PFSK-1 (cell line): ENCODE measurements around the gene FAM199X.

Experiments used
- FOXP2 ChIP-seq: optimal IDR thresholded peaks from 2 replicates; pipeline ENCODE3; 2011; ENCODE audit warnings: borderline replicate concordance, control low read depth, inconsistent platforms; ENCODE audit not compliant: insufficient read depth; ENCODE audit errors: extremely low read length, extremely low read depth
- POLR2AphosphoS5 ChIP-seq: IDR thresholded peaks from 2 replicates; pipeline ENCODE4 v1.6.1; 2012; ENCODE audit warnings: low read depth, mild to moderate bottlenecking, control low read depth, low read length, moderate library complexity
- SIN3A ChIP-seq: IDR thresholded peaks from 2 replicates; pipeline ENCODE4 v1.6.1; 2012; ENCODE audit warnings: mild to moderate bottlenecking, low read length, moderate library complexity, borderline replicate concordance; ENCODE audit not compliant: insufficient read depth
- TAF1 ChIP-seq: IDR thresholded peaks from 2 replicates; pipeline ENCODE4 v1.6.1; 2012; ENCODE audit warnings: low read length, control low read depth, borderline replicate concordance; ENCODE audit not compliant: insufficient read depth
- TF ChIP-seq, protein P1 (sequence below), 2 experiments: IDR thresholded peaks; 2 replicates each; pipeline versions ENCODE4 v1.6.1 to v1.8.0; 2011 to 2012; ENCODE audit warnings: low read depth in 2 of 2, low read length in 2 of 2, control low read depth in 1 of 2, inconsistent platforms in 1 of 2, mild to moderate bottlenecking in 1 of 2, moderate library complexity in 1 of 2; ENCODE audit not compliant: insufficient read depth in 1 of 2

Gene FAM199X

GRCh38 chrX:104136241-104137019 lies 29.8 kb upstream of the FAM199X start:
- TF ChIP-seq, protein P1, sequence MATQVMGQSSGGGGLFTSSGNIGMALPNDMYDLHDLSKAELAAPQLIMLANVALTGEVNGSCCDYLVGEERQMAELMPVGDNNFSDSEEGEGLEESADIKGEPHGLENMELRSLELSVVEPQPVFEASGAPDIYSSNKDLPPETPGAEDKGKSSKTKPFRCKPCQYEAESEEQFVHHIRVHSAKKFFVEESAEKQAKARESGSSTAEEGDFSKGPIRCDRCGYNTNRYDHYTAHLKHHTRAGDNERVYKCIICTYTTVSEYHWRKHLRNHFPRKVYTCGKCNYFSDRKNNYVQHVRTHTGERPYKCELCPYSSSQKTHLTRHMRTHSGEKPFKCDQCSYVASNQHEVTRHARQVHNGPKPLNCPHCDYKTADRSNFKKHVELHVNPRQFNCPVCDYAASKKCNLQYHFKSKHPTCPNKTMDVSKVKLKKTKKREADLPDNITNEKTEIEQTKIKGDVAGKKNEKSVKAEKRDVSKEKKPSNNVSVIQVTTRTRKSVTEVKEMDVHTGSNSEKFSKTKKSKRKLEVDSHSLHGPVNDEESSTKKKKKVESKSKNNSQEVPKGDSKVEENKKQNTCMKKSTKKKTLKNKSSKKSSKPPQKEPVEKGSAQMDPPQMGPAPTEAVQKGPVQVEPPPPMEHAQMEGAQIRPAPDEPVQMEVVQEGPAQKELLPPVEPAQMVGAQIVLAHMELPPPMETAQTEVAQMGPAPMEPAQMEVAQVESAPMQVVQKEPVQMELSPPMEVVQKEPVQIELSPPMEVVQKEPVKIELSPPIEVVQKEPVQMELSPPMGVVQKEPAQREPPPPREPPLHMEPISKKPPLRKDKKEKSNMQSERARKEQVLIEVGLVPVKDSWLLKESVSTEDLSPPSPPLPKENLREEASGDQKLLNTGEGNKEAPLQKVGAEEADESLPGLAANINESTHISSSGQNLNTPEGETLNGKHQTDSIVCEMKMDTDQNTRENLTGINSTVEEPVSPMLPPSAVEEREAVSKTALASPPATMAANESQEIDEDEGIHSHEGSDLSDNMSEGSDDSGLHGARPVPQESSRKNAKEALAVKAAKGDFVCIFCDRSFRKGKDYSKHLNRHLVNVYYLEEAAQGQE (IDR thresholded peaks at IDR 0.05; ENCODE audit: insufficient read depth in 1 of 2, low read depth in 2 of 2, low read length in 2 of 2): no peak
- TF ChIP-seq SIN3A (no peak), TAF1 (no peak), POLR2AphosphoS5 (no peak), FOXP2 (no peak)

DNA sequence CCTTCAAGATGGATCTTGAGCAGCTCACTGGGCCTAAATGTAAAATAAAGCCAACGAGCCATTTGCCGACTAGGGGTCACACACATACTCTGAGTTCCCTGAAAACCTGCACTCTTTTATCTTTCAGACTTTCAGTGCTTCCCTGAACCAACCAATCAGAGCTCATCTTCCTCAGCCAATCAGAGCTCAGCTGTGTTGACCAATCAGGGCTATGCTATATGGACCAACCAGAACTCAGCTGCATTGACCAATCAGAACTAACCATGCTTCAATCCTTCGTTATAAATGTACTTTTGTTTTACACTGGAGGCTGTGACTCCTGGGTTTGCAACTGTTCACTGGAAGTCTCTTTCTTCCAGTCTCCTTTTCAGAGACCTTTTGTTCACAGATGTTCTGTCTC lies 28.8 kb upstream of the FAM199X start:
- TF ChIP-seq POLR2AphosphoS5: no peak
- no peak for TF ChIP-seq TAF1
- no peak for TF ChIP-seq SIN3A
- TF ChIP-seq, protein P1 (IDR thresholded peaks at IDR 0.05; ENCODE audit: insufficient read depth in 1 of 2, low read depth in 2 of 2, low read length in 2 of 2): no peak
- TF ChIP-seq FOXP2: no peak

- TF ChIP-seq SIN3A (no peak), TAF1 (no peak), FOXP2 (no peak), POLR2AphosphoS5 (no peak)
- TF ChIP-seq, protein P1 (IDR thresholded peaks at IDR 0.05; ENCODE audit: insufficient read depth in 1 of 2, low read depth in 2 of 2, low read length in 2 of 2): no peak
Observed at GRCh38 chrX:104141087-104141760, 25.0 kb upstream of the FAM199X start.

GRCh38 chrX:104151037-104151436 lies 15.2 kb upstream of the FAM199X start:
- TF ChIP-seq, protein P1 (IDR thresholded peaks at IDR 0.05; ENCODE audit: insufficient read depth in 1 of 2, low read depth in 2 of 2, low read length in 2 of 2): no peak
- no peak for TF ChIP-seq FOXP2
- TF ChIP-seq TAF1: no peak
- TF ChIP-seq POLR2AphosphoS5: no peak
- TF ChIP-seq SIN3A: no peak
